Measurements from ENCODE around the gene LILRB1.

Gene LILRB1

DNA sequence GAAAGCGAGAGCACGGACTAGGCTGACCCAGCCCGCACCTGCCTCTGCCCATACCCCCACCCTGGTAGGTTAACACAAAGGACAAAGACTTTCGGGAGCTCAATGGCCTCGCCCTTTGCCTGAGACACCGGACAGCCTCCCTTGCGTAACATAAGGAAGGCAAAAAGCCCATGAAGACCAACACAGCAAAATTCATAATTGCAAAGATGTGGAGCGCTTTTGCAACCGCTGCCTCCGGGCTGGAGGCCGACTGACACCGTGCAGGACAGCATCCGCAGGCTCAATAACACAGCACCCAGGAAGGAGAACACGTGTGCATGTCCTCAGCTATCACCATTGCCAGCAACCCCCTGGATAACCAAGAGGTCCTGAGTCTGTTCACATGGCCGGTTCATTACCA lies 21.5 kb upstream of the LILRB1 start:
- no peaks in the 10 kb centered on the region for H3K27me3 ChIP-seq (ENCODE audit: insufficient read depth, low read length, poor library complexity, severe bottlenecking)
- H3K36me3 ChIP-seq (ENCODE audit: insufficient read depth, low read length), result no peaks in the 10 kb centered on the region
- H3K79me2 ChIP-seq (ENCODE audit: insufficient read depth, low read length), result no peaks in the 10 kb centered on the region
- no peak overlapping the region for H3K4me2 ChIP-seq (ENCODE audit: low read depth, low read length, poor library complexity, severe bottlenecking)
- TF ChIP-seq, protein P1, sequence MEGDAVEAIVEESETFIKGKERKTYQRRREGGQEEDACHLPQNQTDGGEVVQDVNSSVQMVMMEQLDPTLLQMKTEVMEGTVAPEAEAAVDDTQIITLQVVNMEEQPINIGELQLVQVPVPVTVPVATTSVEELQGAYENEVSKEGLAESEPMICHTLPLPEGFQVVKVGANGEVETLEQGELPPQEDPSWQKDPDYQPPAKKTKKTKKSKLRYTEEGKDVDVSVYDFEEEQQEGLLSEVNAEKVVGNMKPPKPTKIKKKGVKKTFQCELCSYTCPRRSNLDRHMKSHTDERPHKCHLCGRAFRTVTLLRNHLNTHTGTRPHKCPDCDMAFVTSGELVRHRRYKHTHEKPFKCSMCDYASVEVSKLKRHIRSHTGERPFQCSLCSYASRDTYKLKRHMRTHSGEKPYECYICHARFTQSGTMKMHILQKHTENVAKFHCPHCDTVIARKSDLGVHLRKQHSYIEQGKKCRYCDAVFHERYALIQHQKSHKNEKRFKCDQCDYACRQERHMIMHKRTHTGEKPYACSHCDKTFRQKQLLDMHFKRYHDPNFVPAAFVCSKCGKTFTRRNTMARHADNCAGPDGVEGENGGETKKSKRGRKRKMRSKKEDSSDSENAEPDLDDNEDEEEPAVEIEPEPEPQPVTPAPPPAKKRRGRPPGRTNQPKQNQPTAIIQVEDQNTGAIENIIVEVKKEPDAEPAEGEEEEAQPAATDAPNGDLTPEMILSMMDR (conservative IDR thresholded peaks at IDR 0.05; ENCODE audit: low read length), result no peak
- no peak for TF ChIP-seq EZH2phosphoT487 (IDR thresholded peaks at IDR 0.05; ENCODE audit: borderline replicate concordance)
- H3K9me3 ChIP-seq (ENCODE audit: insufficient read depth, low read depth, low read length), result no peaks in the 10 kb centered on the region
- H3K4me3 ChIP-seq (ENCODE audit: low read length, poor library complexity, severe bottlenecking), result no peak overlapping the region
- no peaks in the 10 kb centered on the region for H3F3A ChIP-seq (ENCODE audit: low read depth)
- no peaks in the 10 kb centered on the region for H3K9me2 ChIP-seq (replicated peaks; ENCODE audit: low read depth, low read length)
- H4K20me1 ChIP-seq (ENCODE audit: insufficient read depth, low read length, poor library complexity, severe bottlenecking), result no peaks in the 10 kb centered on the region
- no peak overlapping the region for H2AFZ ChIP-seq (ENCODE audit: low read length)
- no peaks in the 10 kb centered on the region for H3K4me1 ChIP-seq (ENCODE audit: insufficient read depth, low read length, poor library complexity, severe bottlenecking)
- no peak overlapping the region for H3K9ac ChIP-seq (ENCODE audit: low read depth, low read length, poor library complexity, severe bottlenecking)

- no peaks in the 10 kb centered on the region for H3K4me1 ChIP-seq (ENCODE audit: insufficient read depth, low read length, poor library complexity, severe bottlenecking)
- no peak overlapping the region for H3K4me3 ChIP-seq (ENCODE audit: low read length, poor library complexity, severe bottlenecking)
- no peaks in the 10 kb centered on the region for H3K36me3 ChIP-seq (ENCODE audit: insufficient read depth, low read length)
- no peaks in the 10 kb centered on the region for H3K9me3 ChIP-seq (ENCODE audit: insufficient read depth, low read depth, low read length)
- H3K79me2 ChIP-seq (ENCODE audit: insufficient read depth, low read length), result no peaks in the 10 kb centered on the region
- no peaks in the 10 kb centered on the region for H3K9me2 ChIP-seq (replicated peaks; ENCODE audit: low read depth, low read length)
- no peak overlapping the region for H2AFZ ChIP-seq (ENCODE audit: low read length)
- H3K4me2 ChIP-seq (ENCODE audit: low read depth, low read length, poor library complexity, severe bottlenecking), result no peak overlapping the region
- no peaks in the 10 kb centered on the region for H3K27me3 ChIP-seq (ENCODE audit: insufficient read depth, low read length, poor library complexity, severe bottlenecking)
- no peaks in the 10 kb centered on the region for H3F3A ChIP-seq (ENCODE audit: low read depth)
- H4K20me1 ChIP-seq (ENCODE audit: insufficient read depth, low read length, poor library complexity, severe bottlenecking), result no peaks in the 10 kb centered on the region
- no peak overlapping the region for H3K9ac ChIP-seq (ENCODE audit: low read depth, low read length, poor library complexity, severe bottlenecking)
- TF ChIP-seq, protein P1 (conservative IDR thresholded peaks at IDR 0.05; ENCODE audit: low read length), result no peak
- TF ChIP-seq EZH2phosphoT487 (IDR thresholded peaks at IDR 0.05; ENCODE audit: borderline replicate concordance), result no peak
These were observed 20.9 kb upstream of the LILRB1 start for GRCh38 chr19:54609356-54609791.

DNA sequence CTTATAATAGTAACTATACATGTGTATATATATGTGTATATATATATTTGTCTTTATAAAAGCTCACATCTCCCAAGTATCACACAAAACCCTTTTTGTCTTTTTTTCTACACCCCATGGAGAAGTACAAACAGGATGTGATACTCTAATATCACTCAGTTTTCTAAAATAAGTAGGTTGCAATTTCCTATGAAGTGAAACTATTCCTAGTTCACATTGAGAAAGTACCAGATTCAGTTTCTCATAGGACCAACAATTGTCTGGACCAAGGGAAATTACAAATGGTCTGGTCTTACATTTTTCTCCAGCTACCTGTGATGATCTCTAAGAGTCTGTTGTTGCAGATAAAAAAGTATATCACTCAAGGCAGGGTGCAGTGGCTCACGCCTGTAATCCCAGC lies 17.9 kb upstream of the LILRB1 start:
- Histone ChIP-seq H3K36me3 (ENCODE audit: insufficient read depth, low read length) (no peaks in the 10 kb centered on the region), H3K4me3 (ENCODE audit: low read length, poor library complexity, severe bottlenecking) (no peak overlapping the region), H3K4me2 (ENCODE audit: low read depth, low read length, poor library complexity, severe bottlenecking) (no peak overlapping the region)

DNA sequence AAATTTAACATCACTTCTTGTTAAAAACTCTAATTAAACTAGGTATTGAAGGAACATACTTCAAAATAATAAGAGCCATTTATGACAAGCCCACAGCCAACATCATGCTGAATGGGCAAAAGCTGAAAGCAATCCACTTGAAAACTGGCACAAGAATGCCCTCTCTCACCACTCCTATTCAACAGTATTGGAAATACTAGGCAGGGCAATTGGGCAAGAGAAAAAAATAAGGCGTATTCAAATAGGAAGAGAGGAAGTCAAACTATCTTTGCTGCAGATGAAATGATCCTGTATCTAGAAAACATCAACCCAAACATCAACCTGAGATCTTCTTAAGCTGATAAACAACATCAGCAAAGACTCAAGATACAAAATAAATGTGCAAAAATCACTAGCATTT lies 15.6 kb upstream of the LILRB1 start:
- no peaks in the 10 kb centered on the region for H3K79me2 ChIP-seq (ENCODE audit: insufficient read depth, low read length)
- no peaks in the 10 kb centered on the region for H3K27me3 ChIP-seq (ENCODE audit: insufficient read depth, low read length, poor library complexity, severe bottlenecking)
- TF ChIP-seq, protein P1 (conservative IDR thresholded peaks at IDR 0.05; ENCODE audit: low read length), result no peak
- TF ChIP-seq EZH2phosphoT487 (IDR thresholded peaks at IDR 0.05; ENCODE audit: borderline replicate concordance), result no peak
- H2AFZ ChIP-seq (ENCODE audit: low read length), result no peak overlapping the region
- no peaks in the 10 kb centered on the region for H3K9me3 ChIP-seq (ENCODE audit: insufficient read depth, low read depth, low read length)
- H3K4me3 ChIP-seq (ENCODE audit: low read length, poor library complexity, severe bottlenecking), result no peak overlapping the region
- H3K36me3 ChIP-seq (ENCODE audit: insufficient read depth, low read length), result no peaks in the 10 kb centered on the region
- H3K4me2 ChIP-seq (ENCODE audit: low read depth, low read length, poor library complexity, severe bottlenecking), result no peak overlapping the region
- peaks cover 8% of the 10 kb centered on the region for H3K4me1 ChIP-seq (ENCODE audit: insufficient read depth, low read length, poor library complexity, severe bottlenecking)
- no peaks in the 10 kb centered on the region for H4K20me1 ChIP-seq (ENCODE audit: insufficient read depth, low read length, poor library complexity, severe bottlenecking)
- H3F3A ChIP-seq (ENCODE audit: low read depth), result peaks cover 5% of the 10 kb centered on the region; the same call in 1 of the 2 replicates
- no peak overlapping the region for H3K9ac ChIP-seq (ENCODE audit: low read depth, low read length, poor library complexity, severe bottlenecking)
- H3K9me2 ChIP-seq (replicated peaks; ENCODE audit: low read depth, low read length), result no peaks in the 10 kb centered on the region

More for the DNA sequence above, 17.9 kb upstream of the LILRB1 start:
- H2AFZ ChIP-seq (ENCODE audit: low read length), result no peak overlapping the region
- H3K9ac ChIP-seq (ENCODE audit: low read depth, low read length, poor library complexity, severe bottlenecking), result no peak overlapping the region
- H3K27me3 ChIP-seq (ENCODE audit: insufficient read depth, low read length, poor library complexity, severe bottlenecking), result no peaks in the 10 kb centered on the region
- H4K20me1 ChIP-seq (ENCODE audit: insufficient read depth, low read length, poor library complexity, severe bottlenecking), result no peaks in the 10 kb centered on the region
- no peaks in the 10 kb centered on the region for H3K9me2 ChIP-seq (replicated peaks; ENCODE audit: low read depth, low read length)
- no peaks in the 10 kb centered on the region for H3K79me2 ChIP-seq (ENCODE audit: insufficient read depth, low read length)
- peaks cover 5% of the 10 kb centered on the region; the same call in 1 of the 2 replicates for H3F3A ChIP-seq (ENCODE audit: low read depth)
- peaks cover 8% of the 10 kb centered on the region for H3K4me1 ChIP-seq (ENCODE audit: insufficient read depth, low read length, poor library complexity, severe bottlenecking)
- no peaks in the 10 kb centered on the region for H3K9me3 ChIP-seq (ENCODE audit: insufficient read depth, low read depth, low read length)
- TF ChIP-seq EZH2phosphoT487 (IDR thresholded peaks at IDR 0.05; ENCODE audit: borderline replicate concordance), result no peak

All from Loucy (cell line).